T-helper 22 cell (primary cell): Measurements from ENCODE around the gene IGSF6.
"Not testable (repeated sequence)": the region's sequence is repeated elsewhere in the genome, so short reads cannot be mapped to it uniquely, and the experiment has no call there.

Experiments used
- DNase-seq: peaks from one replicate; pipeline ENCODE4 v3.0.0-alpha.2; 2020; ENCODE audit warnings: low read depth

Gene IGSF6

GRCh38 chr16:21628772-21629171 is 23.6 kb downstream of the IGSF6 start:
- DNase-seq, result no peak

- no peak for DNase-seq
Observed at GRCh38 chr16:21628121-21628726, 24.2 kb downstream of the IGSF6 start.

DNA sequence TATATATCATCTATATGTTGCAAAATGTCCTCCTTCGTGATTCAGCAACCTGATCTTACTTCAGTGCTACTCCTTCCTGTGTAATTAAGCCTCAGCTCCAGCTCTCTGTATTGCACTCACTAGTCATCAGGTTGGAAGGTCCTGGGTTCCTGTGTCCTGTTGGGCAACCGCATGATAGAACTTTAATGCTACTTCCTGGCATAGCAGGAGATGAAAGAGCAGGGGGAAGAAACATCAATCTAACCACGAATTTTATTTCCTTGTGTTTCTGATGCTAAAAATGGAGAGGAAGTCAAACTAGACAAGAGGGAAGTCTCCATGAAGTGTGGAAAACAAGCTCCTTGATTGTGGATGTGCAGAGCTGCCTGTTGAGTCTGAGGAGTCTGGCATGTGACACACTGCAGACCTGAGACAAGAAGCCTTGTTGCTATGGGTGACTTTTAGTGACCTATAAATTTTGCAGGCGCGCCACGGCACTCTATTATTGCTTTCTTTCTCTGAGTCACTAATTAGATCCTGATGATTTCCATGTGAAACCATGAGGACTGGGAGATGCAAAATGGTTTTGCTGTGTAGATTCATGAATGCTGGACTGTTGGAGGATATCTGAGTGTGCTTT is 25.6 kb downstream of the IGSF6 start:
- peak; percentile 36 for DNase-seq

GRCh38 chr16:21625026-21625425 is 27.4 kb downstream of the IGSF6 start:
- no peak for DNase-seq

- DNase-seq, result no peak
Observed at GRCh38 chr16:21622545-21622944, 29.9 kb downstream of the IGSF6 start.

GRCh38 chr16:21620592-21620991 is 31.8 kb downstream of the IGSF6 start:
- no peak for DNase-seq

- DNase-seq, result no peak
Observed at GRCh38 chr16:21619765-21620425, 32.5 kb downstream of the IGSF6 start.

DNA sequence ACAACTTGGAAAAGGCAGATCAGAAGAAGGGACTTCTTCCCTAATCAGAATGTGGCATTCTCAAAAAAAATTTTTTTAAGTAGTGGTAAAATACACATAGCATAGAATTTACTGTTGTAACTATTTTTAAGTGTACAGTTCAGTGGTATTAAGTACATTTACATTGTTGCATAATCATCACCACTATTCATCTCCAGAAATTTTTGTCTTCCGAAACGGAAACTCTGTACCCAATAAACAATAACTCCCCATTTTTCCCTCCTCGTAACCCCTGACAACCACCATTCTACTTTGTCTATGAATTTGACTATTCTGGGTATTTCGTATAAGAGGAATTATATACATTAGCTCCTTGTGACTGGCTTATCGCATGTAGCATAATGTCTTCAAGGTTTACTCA is 34.1 kb downstream of the IGSF6 start:
- no peak for DNase-seq

DNA sequence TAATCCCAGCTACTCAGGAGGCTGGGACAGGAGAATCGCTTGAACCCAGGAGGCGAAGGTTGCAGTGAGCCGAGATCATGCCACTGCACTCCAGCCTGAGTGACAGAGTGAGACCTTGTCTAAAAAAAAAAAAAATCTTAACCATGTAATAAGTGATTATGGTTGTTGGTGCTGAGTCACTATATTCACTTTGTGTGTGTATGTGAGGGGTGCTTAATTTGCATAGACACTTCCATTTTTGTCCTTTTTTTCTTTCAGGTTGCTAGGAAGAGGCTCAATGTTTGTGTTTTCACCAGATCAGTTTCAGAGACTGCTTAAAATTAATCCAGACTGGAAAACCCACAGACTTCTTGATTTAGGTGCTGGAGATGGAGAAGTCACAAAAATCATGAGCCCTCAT is 34.8 kb downstream of the IGSF6 start:
- no peak for DNase-seq

DNA sequence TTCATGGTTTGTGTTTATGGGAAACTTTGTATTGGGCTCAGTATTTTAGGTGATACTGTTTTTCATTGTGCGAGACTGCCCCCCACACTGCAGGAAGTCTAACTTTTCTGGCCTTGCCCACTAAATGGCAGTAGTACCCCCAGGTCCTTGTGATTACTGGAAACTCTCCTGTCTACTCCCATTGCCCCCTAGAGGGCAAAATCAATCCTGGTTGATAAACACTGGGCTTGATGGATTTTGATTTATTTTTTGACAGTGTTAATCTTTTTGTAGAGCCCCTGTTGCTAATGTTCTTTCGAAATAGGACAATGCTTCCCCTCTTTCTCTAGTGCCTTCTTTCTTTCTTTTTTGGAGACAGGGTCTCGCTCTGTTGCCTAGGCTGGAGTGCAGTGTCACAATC is 37.5 kb downstream of the IGSF6 start:
- DNase-seq, result no peak

- no peak for DNase-seq
Observed at GRCh38 chr16:21613781-21614180, 38.6 kb downstream of the IGSF6 start.

DNA sequence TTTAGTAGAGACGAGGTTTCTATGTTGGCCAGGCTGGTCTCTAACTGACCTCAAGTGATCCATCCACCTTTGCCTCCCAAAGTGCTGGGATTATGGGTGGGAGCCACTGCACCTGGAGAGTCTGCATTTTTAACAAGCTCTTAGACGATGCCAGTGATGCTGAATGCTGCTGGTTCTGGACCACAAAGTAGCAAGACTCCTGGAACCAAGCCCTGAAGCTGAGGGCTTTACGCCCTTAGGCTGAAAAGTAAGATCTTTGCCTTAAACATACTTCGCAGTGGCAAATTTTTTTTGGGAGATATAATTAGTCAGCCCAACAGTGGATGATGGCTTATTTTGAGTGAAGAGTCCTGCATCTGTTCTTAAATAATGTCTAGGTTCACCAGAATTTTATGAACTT is 39.0 kb downstream of the IGSF6 start:
- no peak for DNase-seq

GRCh38 chr16:21611556-21612384 is 40.6 kb downstream of the IGSF6 start:
- DNase-seq, result peak; percentile 7

DNA sequence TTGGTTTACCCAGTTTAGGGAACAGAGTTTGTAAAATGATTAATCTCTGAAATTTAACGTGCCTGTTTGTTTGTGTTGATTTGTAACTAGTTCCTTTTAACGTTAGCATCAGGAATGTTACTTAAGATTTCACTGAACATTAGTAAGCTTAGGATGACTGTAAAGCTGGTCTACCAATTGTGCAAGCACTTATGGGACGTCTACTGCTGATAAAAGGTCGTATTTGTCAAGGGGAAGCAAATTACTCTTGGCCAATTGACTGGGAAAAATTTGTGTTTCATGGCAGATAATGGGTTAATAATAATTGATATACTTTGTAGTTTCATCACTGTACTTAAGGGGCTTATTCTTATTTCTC is 41.2 kb downstream of the IGSF6 start:
- DNase-seq, result no peak

- DNase-seq, result no peak
Observed at GRCh38 chr16:21610766-21611165, 41.6 kb downstream of the IGSF6 start.

- no peak for DNase-seq
Observed at GRCh38 chr16:21610006-21610544, 42.3 kb downstream of the IGSF6 start.

GRCh38 chr16:21608639-21609328 is 43.6 kb downstream of the IGSF6 start:
- no peak for DNase-seq

DNA sequence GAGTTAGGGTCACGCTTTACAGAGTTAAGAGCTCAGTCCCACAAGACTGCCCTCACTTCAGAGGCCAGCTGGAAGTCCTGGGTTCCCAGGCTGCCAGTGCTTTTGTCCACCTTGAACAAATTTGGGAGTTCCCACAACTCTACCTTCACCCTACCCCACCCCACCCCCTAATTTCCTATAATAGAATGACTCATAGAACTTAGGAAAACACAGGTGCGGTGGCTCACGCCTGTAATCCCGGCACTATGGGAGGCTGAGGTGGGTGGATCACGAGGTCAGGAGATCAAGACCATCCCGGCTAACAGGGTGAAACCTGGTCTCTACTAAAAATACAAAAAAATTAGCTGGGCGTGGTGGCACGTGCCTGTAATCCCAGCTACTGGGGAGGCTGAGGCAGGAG is 46.6 kb downstream of the IGSF6 start:
- DNase-seq, result not testable (repeated sequence)

- no peak for DNase-seq
Observed at GRCh38 chr16:21603928-21604327, 48.5 kb downstream of the IGSF6 start.

DNA sequence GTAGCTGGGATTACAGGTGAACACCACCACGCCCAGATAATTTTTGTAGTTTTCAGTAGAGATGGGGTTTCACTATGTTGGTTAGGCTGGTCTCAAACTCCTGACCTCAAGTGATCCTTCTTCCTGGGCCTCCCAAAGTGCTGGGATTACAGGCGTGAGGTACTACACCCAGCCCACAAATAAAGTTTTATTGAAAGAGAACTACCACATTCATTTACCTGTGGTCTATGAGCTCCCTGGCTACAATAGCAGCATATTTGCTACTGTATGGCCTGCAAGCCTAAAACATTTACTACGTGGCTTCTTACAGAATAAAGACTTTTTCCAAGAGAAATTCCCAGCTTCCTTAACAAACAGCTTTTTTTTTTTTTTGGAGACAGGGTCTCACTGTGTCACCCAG is 49.6 kb downstream of the IGSF6 start:
- DNase-seq, result no peak

- peak; percentile 4 for DNase-seq
Observed at GRCh38 chr16:21600031-21600773, 52.2 kb downstream of the IGSF6 start.
